Activated CD4-positive, alpha-beta T cell treated with anti-CD3 and anti-CD28 coated beads, Interleukin-2, Interleukin-6, amounts not matched to agents 100 ng/mL and 50 ng/mL, durations not matched to agents 16 hours and 8 hours (primary cell): ENCODE results near the gene NOXO1.
"Not testable (repeated sequence)": the region's sequence is repeated elsewhere in the genome, so short reads cannot be mapped to it uniquely, and the experiment has no call there.

Experiments used
- DNase-seq: peaks from one replicate; pipeline ENCODE4 v3.0.0-alpha.2; 2020

Gene NOXO1

DNA sequence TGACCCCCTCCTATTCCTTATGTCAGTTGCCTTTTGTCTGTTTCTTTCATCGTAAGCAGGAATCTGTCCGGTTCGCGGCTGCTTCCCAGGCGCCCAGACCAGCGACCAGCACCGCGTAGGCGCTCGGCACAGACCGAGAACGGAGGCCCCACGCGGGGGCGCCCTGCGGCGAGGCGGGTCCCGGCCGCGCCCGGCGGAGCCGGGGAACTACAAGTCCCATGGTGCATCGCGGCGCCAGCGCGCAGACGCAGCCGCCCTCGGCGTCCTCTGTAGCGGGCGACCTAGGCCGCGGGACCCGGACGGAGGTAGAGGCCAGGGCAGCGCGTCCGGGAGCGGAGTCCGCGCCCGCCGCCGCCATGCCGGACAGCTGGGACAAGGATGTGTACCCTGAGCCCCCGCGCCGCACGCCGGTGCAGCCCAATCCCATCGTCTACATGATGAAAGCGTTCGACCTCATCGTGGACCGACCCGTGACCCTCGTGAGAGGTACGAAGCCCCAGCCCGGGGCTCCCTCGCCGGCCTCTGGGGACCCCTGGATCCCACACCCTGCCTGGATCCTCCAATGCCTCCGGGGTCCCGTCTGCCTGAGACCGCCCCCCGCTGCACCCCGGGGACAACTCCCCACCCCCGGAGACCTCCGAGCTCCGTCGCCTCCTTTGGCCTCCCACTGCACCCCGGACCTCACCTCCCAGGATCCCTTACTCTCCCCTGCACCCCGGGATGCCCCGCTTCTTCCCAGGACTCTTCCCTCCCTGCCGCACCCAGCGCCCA, 21.8 kb downstream of the NOXO1 start, which contains the start of gene NDUFB10:
Gene NDUFB10, plus strand, starts transcription at position 270 of the 771 bp plus-strand sequence. Its CDS starts 87 bp downstream, at position 357.
- peak; percentile 96 for DNase-seq

DNA sequence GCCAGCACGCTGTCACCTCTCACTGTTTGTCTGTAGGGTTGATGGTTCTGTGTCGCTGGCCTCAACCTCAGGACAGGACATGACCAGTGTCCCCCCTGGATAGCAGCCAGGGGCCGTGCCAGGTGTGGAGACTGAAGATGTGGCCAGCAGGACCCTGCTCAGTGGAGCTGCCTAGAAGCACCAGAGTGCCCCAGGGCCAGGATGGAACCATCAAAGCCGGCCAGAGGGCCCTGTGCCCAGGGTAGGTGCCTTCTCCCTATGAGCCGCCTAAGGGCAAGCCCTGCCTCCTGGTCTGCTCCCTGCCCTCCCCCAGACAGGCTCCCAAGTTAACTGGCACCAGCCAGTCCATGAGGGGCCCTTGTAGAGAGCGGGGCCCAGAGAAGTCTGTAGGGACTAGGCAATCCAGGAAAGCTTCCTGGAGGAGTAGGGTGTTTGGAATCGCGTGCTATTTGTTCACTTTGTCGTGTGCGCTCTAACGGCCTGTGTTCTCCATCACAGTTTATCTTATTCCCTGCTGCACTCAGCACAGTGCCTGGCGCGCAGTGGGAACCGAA, 22.5 kb downstream of the NOXO1 start:
- DNase-seq, result no peak

DNA sequence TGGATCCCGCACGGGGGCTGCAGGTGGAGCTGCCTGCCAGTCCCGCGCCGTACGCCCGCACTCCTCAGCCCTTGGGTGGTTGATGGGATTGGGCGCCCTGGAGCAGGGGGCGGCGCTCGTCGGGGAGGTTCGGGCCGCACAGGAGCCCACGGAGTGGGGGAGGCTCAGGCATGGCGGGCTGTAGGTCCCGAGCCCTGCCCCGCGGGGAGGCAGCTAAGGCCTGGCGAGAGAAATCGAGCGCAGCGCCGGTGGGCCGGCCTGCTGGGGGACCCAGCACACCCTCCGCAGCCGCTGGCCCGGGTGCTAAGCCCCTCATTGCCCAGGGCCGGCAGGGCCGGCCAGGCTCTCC, 23.2 kb downstream of the NOXO1 start:
- not testable (repeated sequence) for DNase-seq

DNA sequence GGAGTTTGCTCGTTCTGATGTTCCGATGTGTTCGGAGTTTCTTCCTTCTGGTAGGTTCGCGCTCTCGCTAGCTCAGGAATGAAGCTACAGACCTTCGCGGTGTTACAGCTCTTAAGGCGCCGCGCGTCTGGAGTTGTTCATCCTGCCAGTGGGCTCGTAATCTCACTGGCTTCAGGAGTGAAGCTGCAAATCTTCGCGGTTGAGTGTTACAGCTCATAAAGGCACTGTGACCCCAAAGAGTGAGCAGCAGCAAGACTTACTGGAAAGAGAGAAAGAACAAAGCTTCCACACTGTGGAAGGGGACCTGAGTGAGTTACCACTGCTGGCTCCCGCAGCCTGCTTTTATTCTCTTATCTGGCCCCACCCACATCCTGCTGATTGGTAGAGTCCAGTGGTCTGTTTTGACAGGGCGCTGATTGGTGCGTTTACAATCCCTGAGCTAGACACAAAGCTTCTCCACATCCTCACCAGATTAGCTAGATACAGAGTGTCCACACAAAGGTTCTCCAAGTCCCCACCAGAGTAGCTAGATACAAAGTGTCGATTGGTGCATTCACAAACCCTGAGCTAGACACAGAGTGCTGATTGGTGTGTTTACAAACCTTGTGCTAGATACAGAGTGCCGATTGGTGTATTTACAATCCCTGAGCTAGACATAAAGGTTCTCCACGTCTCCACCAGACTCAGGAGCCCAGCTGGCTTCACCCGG, 23.7 kb downstream of the NOXO1 start:
- not testable (repeated sequence) for DNase-seq

DNA sequence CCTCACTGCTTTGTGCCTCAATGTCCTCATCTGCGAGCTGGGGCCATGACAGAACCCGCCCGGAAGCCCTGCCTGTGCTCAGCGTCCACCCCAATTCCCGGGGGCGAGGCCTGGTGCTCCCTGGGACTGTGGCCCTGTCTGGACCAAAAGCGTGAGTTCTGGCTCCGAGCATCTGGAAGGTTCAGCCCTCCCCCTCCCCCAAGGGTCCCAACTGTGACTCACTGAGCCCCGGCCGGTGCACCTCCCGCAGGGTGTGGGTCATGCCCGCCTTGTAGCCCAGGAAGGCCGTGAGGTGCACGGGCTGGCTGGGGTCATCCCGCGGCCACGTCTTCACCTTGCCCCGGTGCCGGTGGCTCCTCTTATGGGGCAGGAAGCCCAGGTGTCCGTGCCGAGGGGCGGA, 27.5 kb downstream of the NOXO1 start:
- DNase-seq, result no peak

DNA sequence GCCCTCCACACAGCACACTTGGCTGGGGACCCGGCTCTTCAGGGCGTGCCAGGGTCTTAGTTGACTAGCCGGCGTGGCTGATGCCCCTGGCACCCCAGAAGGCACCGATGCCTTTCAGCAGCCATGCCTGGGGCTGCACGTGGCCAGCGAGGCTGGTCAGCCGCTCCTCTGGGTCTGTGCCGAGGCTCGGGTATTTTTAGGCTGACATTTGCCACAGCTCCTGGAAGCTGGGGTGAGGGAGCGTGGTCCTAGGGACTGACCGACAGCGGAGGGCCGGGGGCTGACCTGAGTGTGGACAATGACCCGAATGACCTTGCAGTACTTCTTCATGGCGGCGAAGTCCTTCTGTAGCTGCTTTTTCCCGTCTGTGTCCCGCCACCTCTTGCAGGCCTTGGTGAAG, 30.7 kb downstream of the NOXO1 start:
- DNase-seq, result no peak

DNA sequence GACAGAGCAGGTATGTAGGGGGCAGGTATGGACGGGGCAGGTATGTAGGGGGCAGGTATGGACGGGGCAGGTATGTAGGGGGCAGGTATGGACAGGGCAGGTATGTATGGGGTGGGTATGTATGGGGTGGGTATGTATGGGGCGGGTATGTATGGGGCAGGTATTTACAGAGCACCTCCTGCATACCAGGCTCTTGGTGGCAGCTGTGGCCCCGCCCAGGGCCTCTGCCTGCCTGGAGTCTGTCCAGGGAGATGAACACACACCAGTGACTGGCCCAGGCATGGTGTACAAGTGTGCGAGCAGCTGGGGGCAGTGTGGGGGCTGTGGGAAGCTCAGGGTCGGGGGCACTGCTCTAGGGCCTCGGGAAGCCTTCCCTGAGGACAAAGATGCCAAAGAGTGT, 31.2 kb downstream of the NOXO1 start:
- no peak for DNase-seq

DNA sequence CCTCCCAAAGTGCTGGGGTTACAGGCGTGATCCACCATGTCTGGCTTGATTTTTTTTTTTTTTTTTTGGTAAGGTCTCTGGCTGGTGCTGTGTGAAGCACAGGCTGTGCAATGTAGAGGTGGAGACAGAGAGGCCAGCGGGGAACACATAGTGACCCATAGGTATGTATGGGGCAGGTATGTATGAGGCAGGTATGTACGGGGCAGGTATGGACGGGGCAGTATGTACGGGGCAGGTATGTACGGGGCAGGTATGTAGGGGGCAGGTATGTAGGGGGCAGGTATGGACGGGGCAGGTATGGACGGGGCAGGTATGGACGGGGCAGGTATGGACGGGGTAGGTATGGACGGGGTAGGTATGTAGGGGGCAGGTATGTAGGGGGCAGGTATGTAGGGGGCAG, 31.8 kb downstream of the NOXO1 start:
- DNase-seq, result no peak

DNA sequence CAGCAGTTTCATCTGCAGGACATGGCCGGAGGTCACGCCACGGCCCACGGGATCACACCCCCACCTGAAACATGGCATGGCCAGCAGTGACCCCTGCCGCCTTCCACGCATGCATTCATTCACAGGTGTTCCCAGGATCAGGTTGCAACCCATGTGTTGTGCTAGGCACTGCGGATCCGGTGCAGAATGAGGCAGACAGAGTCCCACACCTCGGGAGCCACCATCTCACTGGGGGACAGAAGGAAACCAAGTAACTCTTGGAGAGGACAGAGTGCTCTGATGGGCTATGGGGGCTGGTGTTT, 33.9 kb downstream of the NOXO1 start:
- DNase-seq, result no peak

DNA sequence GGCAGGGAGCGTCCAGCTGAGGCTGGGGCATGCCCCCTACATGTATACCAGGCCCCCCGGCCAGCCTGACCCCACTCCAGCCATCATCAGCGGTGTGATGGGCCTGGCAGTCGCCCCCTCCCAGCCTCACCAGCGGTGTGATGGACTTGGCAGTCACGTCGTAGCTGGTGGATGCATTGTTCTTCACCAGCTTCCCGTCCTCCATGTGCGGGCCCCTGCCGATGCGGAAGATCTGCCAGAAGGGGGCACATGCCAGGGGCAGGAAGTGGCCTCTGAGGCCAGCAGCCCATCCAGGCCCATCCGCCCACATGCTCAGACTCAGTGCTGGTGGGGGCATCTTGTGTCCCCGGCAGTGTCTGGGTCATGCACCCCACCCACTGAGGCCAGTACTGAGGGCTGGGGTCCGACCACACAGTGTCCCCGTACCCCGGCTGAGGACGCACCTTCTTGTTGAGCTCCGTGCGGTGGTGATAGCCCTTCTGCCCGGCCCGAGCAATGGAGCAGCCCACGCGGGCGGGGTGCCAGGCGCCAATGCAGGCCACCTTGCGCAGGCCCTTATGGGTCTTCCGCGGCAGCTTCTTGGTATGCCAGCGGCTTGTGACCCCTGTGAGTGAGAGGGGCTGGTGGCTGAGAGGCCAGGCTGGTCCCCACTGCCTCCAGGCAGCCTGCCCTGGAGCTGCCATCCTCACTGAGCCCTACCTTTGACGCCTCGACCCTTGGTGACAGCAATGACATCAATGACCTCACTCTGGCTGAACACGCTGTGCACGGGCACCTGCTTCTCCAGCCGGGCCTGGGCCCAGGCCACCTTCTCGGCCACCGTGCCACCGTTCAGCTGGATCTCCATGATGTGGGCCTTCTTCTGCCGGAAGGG, 34.5 kb downstream of the NOXO1 start:
- no peak for DNase-seq

DNA sequence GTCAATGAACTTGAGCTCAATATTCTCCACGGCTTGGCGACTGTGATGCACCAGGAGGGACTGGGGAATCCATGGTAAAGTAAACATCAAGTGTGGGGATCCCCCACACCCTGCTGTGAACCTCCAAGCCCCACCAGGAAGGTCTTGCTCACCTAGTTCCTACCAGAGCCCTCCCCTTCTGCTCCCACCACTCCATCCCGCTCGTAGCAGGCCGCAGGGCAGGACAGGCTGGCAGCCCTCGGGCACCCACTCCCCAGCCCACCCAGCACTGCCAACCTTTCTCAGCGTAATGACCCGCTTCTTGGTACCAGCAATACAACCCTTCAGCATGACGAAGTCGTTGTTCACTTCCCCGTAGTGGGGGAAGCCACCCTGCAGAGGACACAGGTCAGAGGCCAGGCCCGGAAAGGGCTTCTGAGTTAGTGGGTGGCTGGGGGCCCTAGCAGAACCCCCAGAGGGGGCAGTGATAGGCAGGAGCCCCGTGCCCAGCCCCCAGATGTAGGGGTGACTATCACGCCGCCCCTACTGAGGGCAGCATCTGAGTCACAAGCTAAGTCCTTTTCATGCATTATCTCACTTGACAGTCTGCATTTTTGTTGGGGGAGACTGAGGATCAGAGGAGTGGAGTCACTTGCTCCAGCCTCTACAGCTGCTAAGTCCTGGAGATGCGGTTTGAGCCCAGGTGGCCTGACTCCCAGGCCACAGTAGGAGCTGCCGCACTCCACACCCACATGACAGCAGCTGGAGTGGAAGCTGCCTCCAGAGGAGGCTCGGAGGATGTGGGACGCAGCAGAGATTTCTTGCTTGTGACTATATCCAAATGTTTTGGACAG, 35.5 kb downstream of the NOXO1 start:
- DNase-seq, result no peak

DNA sequence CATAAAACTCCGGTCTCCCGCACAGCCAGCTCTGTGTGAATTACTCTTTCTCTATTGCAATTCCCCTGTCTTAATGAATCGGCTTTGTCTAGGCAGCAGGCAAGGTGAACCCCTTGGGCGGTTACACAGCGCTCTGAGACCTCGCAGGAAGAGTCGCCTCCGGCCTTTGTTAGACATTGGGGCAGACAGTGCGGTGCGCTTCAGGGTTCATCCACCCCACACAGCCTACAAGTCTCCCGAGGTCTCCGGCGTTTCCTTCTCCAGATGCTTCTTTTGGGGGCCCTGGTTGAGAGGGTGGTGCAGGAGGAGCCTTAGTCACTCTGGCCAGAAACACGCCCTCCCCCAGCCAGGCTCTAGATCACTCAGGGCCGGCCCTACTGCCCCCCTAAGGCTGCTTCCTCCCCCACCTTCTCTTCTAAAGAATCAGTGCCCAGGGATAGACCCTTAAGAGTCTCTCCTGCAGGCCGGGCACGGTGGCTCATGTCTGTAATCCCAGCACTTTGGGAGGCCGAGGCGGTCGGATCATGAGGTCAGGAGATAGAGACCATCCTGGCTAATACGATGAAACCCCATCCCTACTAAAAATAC, 36.6 kb downstream of the NOXO1 start:
- DNase-seq, result no peak

DNA sequence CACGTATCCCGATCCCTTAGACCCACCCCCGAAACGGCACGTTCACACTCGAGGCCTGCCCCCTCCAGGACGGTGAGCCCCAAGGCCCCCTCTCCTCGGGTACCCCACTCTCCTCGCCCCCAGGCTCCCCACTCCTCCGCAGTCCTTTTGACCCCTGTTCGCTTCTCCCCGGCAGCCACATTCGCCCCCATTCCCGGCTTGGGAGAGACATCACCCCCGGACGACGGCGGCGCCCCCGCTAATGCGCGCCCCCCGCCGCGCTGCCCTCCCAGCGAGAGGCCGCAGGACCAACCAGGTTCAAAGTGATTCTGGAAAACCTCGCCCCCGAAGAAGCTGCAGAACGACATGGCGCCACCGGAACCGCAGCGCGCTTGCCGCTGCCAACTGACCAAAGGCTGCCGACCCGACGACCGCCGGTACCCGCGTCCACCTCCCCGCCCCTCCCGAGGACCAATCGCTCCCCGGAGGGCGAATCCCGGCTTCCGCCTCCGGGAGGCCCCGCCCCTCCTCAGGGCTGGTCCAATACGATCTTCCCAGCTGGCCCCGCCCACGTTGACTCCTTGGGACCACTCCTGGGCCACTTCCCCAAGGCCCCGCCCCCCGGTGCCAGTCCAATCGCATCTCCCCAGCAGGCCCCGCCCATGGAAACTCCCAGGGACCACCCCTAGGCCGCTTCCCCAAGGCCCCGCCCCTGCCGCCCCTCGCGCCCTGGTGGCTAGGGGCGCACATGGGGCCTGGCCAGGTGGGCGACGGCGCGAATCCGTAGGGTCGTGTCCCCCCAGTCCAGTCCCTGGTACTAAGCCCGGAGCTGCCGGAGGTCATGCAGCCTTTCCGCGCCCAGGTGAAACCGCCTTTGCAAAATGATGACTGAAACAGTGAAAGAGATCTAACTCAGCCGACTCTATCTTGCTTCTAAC, 38.2 kb downstream of the NOXO1 start, which contains the start of gene MSRB1:
Gene MSRB1, minus strand, starts transcription at position 390 of the 917 bp plus-strand sequence. Its CDS starts 43 bp downstream, at position 347.
- peak; percentile 100 for DNase-seq

DNA sequence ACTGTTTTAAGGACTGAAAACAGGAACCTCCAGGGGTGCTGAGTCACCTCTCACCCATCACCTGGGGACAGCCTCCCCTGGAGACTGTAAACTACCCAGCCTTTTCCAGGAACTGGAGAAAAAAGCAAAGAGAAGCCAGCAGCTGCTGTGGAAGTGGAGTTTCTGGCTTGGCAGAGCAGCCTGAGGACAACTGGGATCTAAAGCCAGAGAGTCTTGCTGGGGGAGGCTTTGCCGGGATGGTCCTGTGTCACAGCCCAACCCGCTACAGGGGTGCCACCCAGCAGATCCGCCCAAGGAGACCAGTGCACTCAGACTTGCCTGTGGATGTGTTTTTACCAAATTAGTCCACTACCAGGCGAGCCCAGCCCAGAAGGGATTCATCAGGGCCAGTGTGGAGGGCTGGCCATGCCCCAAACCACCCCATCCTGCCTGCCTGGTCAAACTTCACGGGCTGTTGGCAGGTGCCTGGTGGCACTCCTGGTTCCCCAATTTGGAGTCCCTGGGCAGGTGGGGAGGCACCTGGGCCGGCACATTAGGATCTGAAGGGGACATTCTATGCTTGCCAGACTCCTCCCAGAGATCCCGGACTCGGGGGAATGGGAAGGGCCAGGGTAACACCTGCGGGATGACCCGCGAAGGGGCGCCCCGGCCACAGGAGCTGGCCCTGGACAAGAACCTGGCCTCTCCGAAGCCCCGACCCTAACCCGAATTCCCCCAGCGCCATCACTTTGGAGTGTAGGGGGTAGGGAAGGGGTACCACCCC, 39.0 kb downstream of the NOXO1 start:
- peak; percentile 49 for DNase-seq

DNA sequence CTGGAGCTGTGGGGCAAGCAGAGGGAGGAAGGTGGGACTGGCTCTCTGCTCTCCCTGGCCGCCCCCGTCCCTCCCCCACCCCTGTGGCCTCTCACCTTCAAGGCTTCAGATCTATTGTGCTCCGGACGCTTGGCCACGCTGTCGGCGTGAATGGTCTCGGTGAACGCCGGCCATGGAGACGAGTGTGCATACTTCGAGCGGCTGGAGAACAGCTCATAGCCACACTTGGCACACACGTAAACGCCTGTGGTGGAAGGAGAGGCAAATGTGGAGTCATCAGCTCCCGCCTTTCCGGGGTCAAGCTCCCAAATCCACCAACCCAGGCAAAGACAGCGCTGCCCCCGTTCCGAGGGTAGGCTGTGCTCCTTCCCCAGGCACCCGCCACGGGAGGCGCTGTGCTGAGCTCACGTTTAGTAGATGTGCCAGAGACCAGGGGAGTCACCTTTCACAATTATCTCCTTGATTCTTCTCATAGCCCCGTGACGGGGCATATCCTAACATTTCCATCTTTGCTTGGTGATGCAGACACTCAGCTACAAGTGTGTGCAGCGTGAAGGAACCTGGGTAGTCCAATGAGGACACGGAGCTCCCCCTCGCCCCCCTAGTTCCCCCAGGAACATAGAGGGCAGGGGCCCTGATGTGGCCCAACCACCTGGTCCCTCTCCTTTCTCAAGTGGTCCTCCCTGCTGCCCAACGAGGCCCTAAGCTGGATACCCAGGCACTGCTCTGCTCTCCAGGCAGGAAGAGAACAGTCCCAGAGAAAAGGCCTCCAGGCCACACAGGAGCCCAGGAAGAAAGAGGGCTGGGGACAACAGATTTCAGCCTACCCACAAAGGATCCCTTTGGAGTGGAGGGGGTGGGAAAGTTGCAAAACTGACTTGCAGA, 39.9 kb downstream of the NOXO1 start:
- DNase-seq, result no peak

DNA sequence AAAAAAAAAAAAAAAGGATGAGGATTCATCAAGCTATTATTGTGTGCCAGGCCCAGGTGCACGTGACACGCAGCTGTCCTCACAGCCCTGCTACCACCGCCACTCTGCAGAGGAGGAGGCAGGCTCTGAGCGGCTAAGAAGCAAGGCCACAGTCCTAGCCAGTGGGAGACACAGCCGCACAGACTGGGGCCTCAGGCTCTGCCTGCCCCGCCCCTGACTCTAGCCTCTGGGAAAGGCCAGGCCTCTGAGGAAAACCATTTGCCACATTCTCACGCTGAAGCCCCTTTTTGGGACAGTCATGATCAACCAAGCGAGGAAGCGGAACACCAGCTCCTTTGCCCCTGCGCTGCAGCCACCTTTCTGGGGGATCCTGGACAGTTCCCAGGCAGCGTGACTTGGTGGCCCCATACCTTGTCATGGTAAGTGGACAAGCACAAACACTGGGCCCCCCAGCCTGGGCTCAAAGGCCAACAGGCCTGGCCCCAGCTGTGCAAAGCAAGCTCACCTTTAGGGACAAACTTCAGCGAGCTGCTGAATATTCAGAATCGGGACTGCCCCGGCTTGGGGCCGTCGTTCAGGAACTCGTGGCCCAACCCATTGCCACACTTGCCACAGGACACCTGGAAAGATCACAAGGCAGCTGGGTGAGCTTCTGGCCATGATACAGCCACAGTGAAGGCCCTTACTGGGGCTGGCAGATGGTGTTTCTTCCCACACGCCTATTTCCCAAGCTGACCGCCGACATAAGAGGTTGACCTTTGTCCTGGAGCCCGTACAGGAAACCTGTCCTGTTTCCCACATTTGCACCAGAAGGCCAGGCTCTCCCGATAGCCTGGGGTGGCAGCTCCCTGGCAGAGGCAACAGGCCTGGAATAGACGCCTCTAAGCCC, 40.8 kb downstream of the NOXO1 start:
- no peak for DNase-seq

DNA sequence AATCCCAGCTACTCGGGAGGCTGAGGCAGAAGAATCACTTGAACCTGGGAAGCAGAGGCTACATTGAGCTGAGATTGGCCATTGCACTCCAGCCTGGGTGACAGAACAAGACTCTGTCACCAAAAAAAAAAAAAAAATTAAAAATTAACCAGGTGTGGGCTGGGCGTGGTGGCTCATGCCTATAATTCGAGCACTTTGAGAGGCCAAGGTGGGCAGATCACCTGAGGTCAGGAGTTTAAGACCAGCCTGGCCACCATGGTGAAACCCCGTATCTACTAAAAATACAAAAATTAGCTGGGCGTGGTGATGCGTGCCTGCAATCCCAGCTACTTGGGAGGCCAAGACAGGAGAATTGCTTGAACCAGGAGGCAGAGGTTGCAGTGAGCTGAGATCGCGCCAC, 41.4 kb downstream of the NOXO1 start:
- not testable (repeated sequence) for DNase-seq

DNA sequence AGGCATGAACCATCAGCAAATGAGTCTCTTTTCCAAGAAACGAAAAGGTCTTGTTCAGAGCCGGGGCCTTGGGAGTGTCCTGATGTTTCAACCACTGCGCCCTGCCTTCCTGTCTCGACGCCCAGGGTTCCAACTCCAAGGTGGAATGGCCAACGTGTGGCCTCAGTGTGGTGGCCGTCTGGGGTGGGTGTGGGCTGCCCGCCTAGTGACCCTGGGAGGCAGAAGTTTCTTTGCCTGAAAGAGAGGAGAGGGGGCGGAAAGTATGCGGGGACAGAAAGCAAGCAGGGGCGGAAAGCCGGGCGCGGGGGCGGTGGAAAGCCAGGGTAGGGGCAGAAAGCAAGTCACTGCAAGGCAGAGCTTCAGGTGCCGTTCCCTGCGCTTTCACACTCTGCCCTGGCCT, 42.4 kb downstream of the NOXO1 start:
- DNase-seq, result no peak
